Measurements from ENCODE around the gene AVPR2.

The AVPR2 gene

GRCh38 chrX:153882086-153882498, 22.4 kb upstream of the AVPR2 start:
- TF ChIP-seq EGR1 (IDR thresholded peaks at IDR 0.05) (no peak), EP300 (IDR thresholded peaks at IDR 0.05; ENCODE audit: borderline replicate concordance) (no peak), TCF12 (IDR thresholded peaks at IDR 0.05; ENCODE audit: low read depth) (no peak), MAX (IDR thresholded peaks at IDR 0.05) (no peak), FOXM1 (IDR thresholded peaks at IDR 0.05; ENCODE audit: borderline replicate concordance, low read depth) (no peak), CREB1 (IDR thresholded peaks at IDR 0.05; ENCODE audit: low read depth) (no peak), TAF1 (IDR thresholded peaks at IDR 0.05; ENCODE audit: low read depth) (no peak), CEBPB (IDR thresholded peaks at IDR 0.05) (no peak), RAD21 (IDR thresholded peaks at IDR 0.05; ENCODE audit: low read depth) (no peak), YY1 (IDR thresholded peaks at IDR 0.05; ENCODE audit: low read depth) (no peak), USF1 (IDR thresholded peaks at IDR 0.05) (no peak), ZBTB7A (IDR thresholded peaks at IDR 0.05; ENCODE audit: low read depth) (no peak), NFIC (IDR thresholded peaks at IDR 0.05) (no peak), REST (IDR thresholded peaks at IDR 0.05; ENCODE audit: low read depth) (no peak), TEAD4 (IDR thresholded peaks at IDR 0.05) (no peak)

GRCh38 chrX:153882557-153882956, 21.9 kb upstream of the AVPR2 start:
- TF ChIP-seq EGR1 (IDR thresholded peaks at IDR 0.05) = no peak
- TF ChIP-seq NFIC (IDR thresholded peaks at IDR 0.05) = no peak
- no peak for TF ChIP-seq RAD21 (IDR thresholded peaks at IDR 0.05; ENCODE audit: low read depth)
- TF ChIP-seq EP300 (IDR thresholded peaks at IDR 0.05; ENCODE audit: borderline replicate concordance) = no peak
- no peak for TF ChIP-seq ZBTB7A (IDR thresholded peaks at IDR 0.05; ENCODE audit: low read depth)
- no peak for TF ChIP-seq TCF12 (IDR thresholded peaks at IDR 0.05; ENCODE audit: low read depth)

- TF ChIP-seq CREB1 (IDR thresholded peaks at IDR 0.05; ENCODE audit: low read depth) = no peak
- TF ChIP-seq ZBTB7A (IDR thresholded peaks at IDR 0.05; ENCODE audit: low read depth) = no peak
- TF ChIP-seq EGR1 (IDR thresholded peaks at IDR 0.05) = no peak
- no peak for TF ChIP-seq RAD21 (IDR thresholded peaks at IDR 0.05; ENCODE audit: low read depth)
- no peak for TF ChIP-seq MAX (IDR thresholded peaks at IDR 0.05)
- no peak for TF ChIP-seq NFIC (IDR thresholded peaks at IDR 0.05)
These were observed 21.2 kb upstream of the AVPR2 start for GRCh38 chrX:153883163-153883843.

GRCh38 chrX:153884136-153884535, 20.3 kb upstream of the AVPR2 start:
- TF ChIP-seq RAD21 (IDR thresholded peaks at IDR 0.05; ENCODE audit: low read depth) (no peak), EGR1 (IDR thresholded peaks at IDR 0.05) (no peak), FOXM1 (IDR thresholded peaks at IDR 0.05; ENCODE audit: borderline replicate concordance, low read depth) (no peak), ZBTB7A (IDR thresholded peaks at IDR 0.05; ENCODE audit: low read depth) (no peak), CREB1 (IDR thresholded peaks at IDR 0.05; ENCODE audit: low read depth) (no peak), REST (IDR thresholded peaks at IDR 0.05; ENCODE audit: low read depth) (no peak), NFIC (IDR thresholded peaks at IDR 0.05) (no peak), YY1 (IDR thresholded peaks at IDR 0.05; ENCODE audit: low read depth) (no peak), MAX (IDR thresholded peaks at IDR 0.05) (no peak), CEBPB (IDR thresholded peaks at IDR 0.05) (no peak), TEAD4 (IDR thresholded peaks at IDR 0.05) (no peak), TAF1 (IDR thresholded peaks at IDR 0.05; ENCODE audit: low read depth) (no peak), USF1 (IDR thresholded peaks at IDR 0.05) (no peak), EP300 (IDR thresholded peaks at IDR 0.05; ENCODE audit: borderline replicate concordance) (no peak)

- no peak for TF ChIP-seq CEBPB (IDR thresholded peaks at IDR 0.05)
- no peak for TF ChIP-seq CREB1 (IDR thresholded peaks at IDR 0.05; ENCODE audit: low read depth)
- no peak for TF ChIP-seq REST (IDR thresholded peaks at IDR 0.05; ENCODE audit: low read depth)
- no peak for TF ChIP-seq TEAD4 (IDR thresholded peaks at IDR 0.05)
- no peak for TF ChIP-seq FOXM1 (IDR thresholded peaks at IDR 0.05; ENCODE audit: borderline replicate concordance, low read depth)
- no peak for TF ChIP-seq USF1 (IDR thresholded peaks at IDR 0.05)
- TF ChIP-seq YY1 (IDR thresholded peaks at IDR 0.05; ENCODE audit: low read depth) = no peak
- peak; percentile 69 for TF ChIP-seq RAD21 (IDR thresholded peaks at IDR 0.05; ENCODE audit: low read depth)
These were observed 19.9 kb upstream of the AVPR2 start for GRCh38 chrX:153884590-153884989.

Data from Ishikawa (cell line).